Stimulated activated CD8-positive, alpha-beta memory T cell treated with anti-CD3 and anti-CD28 coated beads, Interleukin-7, amount 100 ng/mL, for 1 hour (primary cell): ENCODE results near the gene MB.

ENCODE experiments used
- DNase-seq, 2 donors: peaks; one replicate each; pipeline ENCODE4 v3.0.0-alpha.2; 2020; ENCODE audit warnings: low read depth in 2 of 2

MB gene

GRCh38 chr22:35575116-35575748 lies 41.9 kb downstream of the MB start:
- DNase-seq = no peak

- DNase-seq = no peak
Observed at GRCh38 chr22:35572556-35572955, 44.6 kb downstream of the MB start.

- DNase-seq = no peak
Observed at GRCh38 chr22:35570686-35571194, 46.4 kb downstream of the MB start.

GRCh38 chr22:35569916-35570315 lies 47.2 kb downstream of the MB start:
- no peak for DNase-seq

GRCh38 chr22:35568751-35569739 lies 48.1 kb downstream of the MB start:
- no peak for DNase-seq

- no peak for DNase-seq
Observed at GRCh38 chr22:35567351-35568141, 49.6 kb downstream of the MB start.

- DNase-seq = no peak
Observed at GRCh38 chr22:35564975-35565867, 51.9 kb downstream of the MB start.

GRCh38 chr22:35563211-35563610 lies 53.9 kb downstream of the MB start:
- DNase-seq = no peak

GRCh38 chr22:35561796-35562526 lies 55.2 kb downstream of the MB start:
- DNase-seq = no peak

- DNase-seq = no peak
Observed at GRCh38 chr22:35560824-35561223, 56.3 kb downstream of the MB start.

- DNase-seq = no peak
Observed at GRCh38 chr22:35560366-35560765, 56.8 kb downstream of the MB start.

GRCh38 chr22:35559354-35560005 lies 57.6 kb downstream of the MB start:
- no peak for DNase-seq

- DNase-seq = no peak
Observed at GRCh38 chr22:35558719-35559118, 58.4 kb downstream of the MB start.

GRCh38 chr22:35558031-35558430 lies 59.1 kb downstream of the MB start:
- DNase-seq = no peak
